ENCODE results near the gene BAIAP3. TPM values are rescaled to one million over a fixed set of nuclear protein-coding genes. Genes with fewer than 3 reads are reported as not detected.

BAIAP3 gene
- total and polyA plus RNA-seq, 2 experiments from 2014 or later: 0.23 to 0.86 TPM

GRCh38 chr16:1301562-1301961 lies 31.9 kb upstream of the BAIAP3 start:
- Histone ChIP-seq H3K4me1 (ENCODE audit: insufficient read depth) (no peaks in the 10 kb centered on the region), H3K9ac (no peak overlapping the region), H3K4me3 (no peak overlapping the region), H3K27ac (no peak overlapping the region), H3K79me2 (ENCODE audit: insufficient read depth) (no peaks in the 10 kb centered on the region), H3K9me2 (ENCODE audit: insufficient read depth) (no peaks in the 10 kb centered on the region), H3F3A (ENCODE audit: insufficient read depth) (no peaks in the 10 kb centered on the region), H3K36me3 (ENCODE audit: low read depth) (no peaks in the 10 kb centered on the region), H3K4me2 (ENCODE audit: unreplicated experiment) (no peak overlapping the region), H2AFZ (no peak overlapping the region), H4K20me1 (ENCODE audit: insufficient read depth) (no peaks in the 10 kb centered on the region), H3K9me3 (ENCODE audit: low read depth) (no peaks in the 10 kb centered on the region), H3K27me3 (replicated peaks; ENCODE audit: insufficient read depth) (peaks cover 7% of the 10 kb centered on the region; the same call in 1 of the 2 replicates)
- in situ Hi-C loops (cut with MboI): no loop called here
- WGBS, 2 experiments (ENCODE audit: low coverage in 1 of 2, low lambda C conversion rate in 2 of 2, missing lambda C conversion rate in 2 of 2): 67 to 68% methylated on average over 12 of the region's 12 CpGs
- TF ChIP-seq EZH2phosphoT487 (IDR thresholded peaks at IDR 0.05; ENCODE audit: insufficient read depth, low read depth): no peak
- TF ChIP-seq EZH2 (IDR thresholded peaks at IDR 0.05; ENCODE audit: insufficient read depth, poor library complexity, severe bottlenecking): no peak
- no peak for DNase-seq

DNA sequence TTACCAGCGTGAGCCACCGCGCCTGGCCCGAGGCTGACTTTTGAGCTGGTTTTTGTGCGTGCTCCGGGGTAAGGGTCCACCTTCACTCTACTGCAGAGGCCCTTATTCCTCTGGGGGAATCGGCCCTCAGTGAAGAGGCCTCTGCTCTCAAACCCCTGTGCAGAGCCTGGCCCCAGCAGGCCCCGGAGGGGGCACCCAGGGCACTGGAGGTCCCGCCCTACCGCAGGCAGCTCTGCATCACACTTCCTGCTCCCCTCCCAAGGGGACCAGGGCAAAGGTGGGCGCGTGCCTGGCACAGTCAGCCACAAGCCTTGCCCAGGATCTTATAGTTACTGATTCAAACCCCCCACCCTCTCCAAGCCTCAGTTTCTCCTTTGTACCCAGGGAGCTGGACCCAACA lies 27.6 kb upstream of the BAIAP3 start:
- Histone ChIP-seq H3K4me1 (ENCODE audit: insufficient read depth) (no peaks in the 10 kb centered on the region), H3K9me2 (ENCODE audit: insufficient read depth) (no peaks in the 10 kb centered on the region), H3K9ac (no peak overlapping the region), H3K27ac (no peak overlapping the region), H3K9me3 (ENCODE audit: low read depth) (no peaks in the 10 kb centered on the region), H3K4me2 (ENCODE audit: unreplicated experiment) (no peak overlapping the region), H3K4me3 (no peak overlapping the region), H3K27me3 (replicated peaks; ENCODE audit: insufficient read depth) (no peaks in the 10 kb centered on the region), H3F3A (ENCODE audit: insufficient read depth) (peaks cover 7% of the 10 kb centered on the region; the same call in 1 of the 2 replicates), H2AFZ (no peak overlapping the region), H4K20me1 (ENCODE audit: insufficient read depth) (peaks cover 5% of the 10 kb centered on the region; the same call in 1 of the 2 replicates), H3K36me3 (ENCODE audit: low read depth) (no peaks in the 10 kb centered on the region), H3K79me2 (ENCODE audit: insufficient read depth) (peaks cover 9% of the 10 kb centered on the region)
- 85 to 86% methylated on average over 12 of the region's 12 CpGs for WGBS, 2 experiments (ENCODE audit: low coverage in 1 of 2, low lambda C conversion rate in 2 of 2, missing lambda C conversion rate in 2 of 2)
- in situ Hi-C loops (cut with MboI): no loop called here
- DNase-seq: no peak
- TF ChIP-seq EZH2 (IDR thresholded peaks at IDR 0.05; ENCODE audit: insufficient read depth, poor library complexity, severe bottlenecking) (no peak), EZH2phosphoT487 (IDR thresholded peaks at IDR 0.05; ENCODE audit: insufficient read depth, low read depth) (no peak)

- in situ Hi-C loops (cut with MboI): no loop called here
These were observed 27.1 kb upstream of the BAIAP3 start for GRCh38 chr16:1306334-1306733.

GRCh38 chr16:1308036-1308976 lies 25.1 kb upstream of the BAIAP3 start:
- Histone ChIP-seq H3K9ac (peak overlapping the region; percentile 99), H3K27me3 (replicated peaks; ENCODE audit: insufficient read depth) (no peaks in the 10 kb centered on the region), H3K27ac (peak overlapping the region; percentile 98), H3K36me3 (ENCODE audit: low read depth) (no peaks in the 10 kb centered on the region), H3K9me2 (ENCODE audit: insufficient read depth) (no peaks in the 10 kb centered on the region), H3K79me2 (ENCODE audit: insufficient read depth) (peaks cover 34% of the 10 kb centered on the region), H3F3A (ENCODE audit: insufficient read depth) (peaks cover 12% of the 10 kb centered on the region; the same call in 1 of the 2 replicates), H4K20me1 (ENCODE audit: insufficient read depth) (peaks cover 21% of the 10 kb centered on the region), H3K4me2 (ENCODE audit: unreplicated experiment) (no peak overlapping the region), H2AFZ (peak overlapping the region; percentile 52), H3K9me3 (ENCODE audit: low read depth) (no peaks in the 10 kb centered on the region), H3K4me1 (ENCODE audit: insufficient read depth) (peaks cover 16% of the 10 kb centered on the region), H3K4me3 (peak overlapping the region; percentile 83)
- 0 to 5% methylated on average over 4 to 39 of the region's 43 CpGs for WGBS, 2 experiments (ENCODE audit: low coverage in 1 of 2, low lambda C conversion rate in 2 of 2, missing lambda C conversion rate in 2 of 2)
- DNase-seq: no peak
- in situ Hi-C loops (cut with MboI): no loop called here
- TF ChIP-seq EZH2phosphoT487 (IDR thresholded peaks at IDR 0.05; ENCODE audit: insufficient read depth, low read depth): no peak

More at GRCh38 chr16:1306334-1306733, 27.1 kb upstream of the BAIAP3 start:
- TF ChIP-seq EZH2phosphoT487 (IDR thresholded peaks at IDR 0.05; ENCODE audit: insufficient read depth, low read depth) (no peak), EZH2 (IDR thresholded peaks at IDR 0.05; ENCODE audit: insufficient read depth, poor library complexity, severe bottlenecking) (no peak)
- DNase-seq: no peak
- H3K4me1 ChIP-seq (ENCODE audit: insufficient read depth): peaks cover 3% of the 10 kb centered on the region; the same call in 1 of the 2 replicates
- H3K9me2 ChIP-seq (ENCODE audit: insufficient read depth): no peaks in the 10 kb centered on the region
- H3K9ac ChIP-seq: no peak overlapping the region
- H3K79me2 ChIP-seq (ENCODE audit: insufficient read depth): peaks cover 15% of the 10 kb centered on the region
- H3K36me3 ChIP-seq (ENCODE audit: low read depth): no peaks in the 10 kb centered on the region
- H2AFZ ChIP-seq: no peak overlapping the region
- no peaks in the 10 kb centered on the region for H3K27me3 ChIP-seq (replicated peaks; ENCODE audit: insufficient read depth)
- H3K27ac ChIP-seq: no peak overlapping the region
- H3K4me3 ChIP-seq: no peak overlapping the region
- no peaks in the 10 kb centered on the region for H3K9me3 ChIP-seq (ENCODE audit: low read depth)
- WGBS, 2 experiments (ENCODE audit: low coverage in 1 of 2, low lambda C conversion rate in 2 of 2, missing lambda C conversion rate in 2 of 2): 30 to 47% methylated on average over 4 of the region's 4 CpGs
- peaks cover 12% of the 10 kb centered on the region; the same call in 1 of the 2 replicates for H3F3A ChIP-seq (ENCODE audit: insufficient read depth)
- H3K4me2 ChIP-seq (ENCODE audit: unreplicated experiment): no peak overlapping the region
- H4K20me1 ChIP-seq (ENCODE audit: insufficient read depth): peaks cover 10% of the 10 kb centered on the region; the same call in 1 of the 2 replicates
